ENCODE results near the gene SLC1A2. TPM values are rescaled to one million over a fixed set of nuclear protein-coding genes. Genes with fewer than 3 reads are reported as not detected.
A peak's percentile ranks its signal among the peaks of the same experiment; 100 is the strongest.

The SLC1A2 gene
- total RNA-seq, 2 experiments from 2014 or later = not detected

DNA sequence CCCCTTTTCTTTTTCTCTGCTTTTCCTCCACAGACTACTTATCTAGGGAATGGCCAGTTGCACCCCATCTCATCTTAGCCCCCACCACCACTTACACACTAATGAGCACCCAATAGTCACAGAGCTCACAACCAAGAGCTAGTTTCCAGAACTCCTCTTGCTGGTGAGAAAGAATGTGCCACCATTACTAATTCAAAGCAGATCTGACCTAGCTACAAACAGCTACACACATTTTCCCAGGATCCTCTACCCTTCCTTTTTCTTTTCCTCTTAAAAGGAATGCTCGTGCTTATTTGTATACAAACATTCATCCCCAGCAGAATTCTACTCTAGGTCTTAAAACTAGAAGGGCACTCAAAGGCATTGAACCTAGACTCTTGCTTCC is 143.6 kb downstream of the SLC1A2 start:
- peaks cover 8% of the 10 kb centered on the region for H3K36me3 Mint-ChIP-seq (ENCODE audit: low read depth)
- peaks cover 2% of the 10 kb centered on the region for H3K27me3 Mint-ChIP-seq
- DNase-seq = no peak
- no peak overlapping the region for H3K27ac Mint-ChIP-seq
- H3K4me3 Mint-ChIP-seq = no peak overlapping the region
- CTCF ChIA-PET = interaction anchor here (0.6 to 1.2 kb wide), 4 partner anchors 19 to 367 kb away, joined by 3 to 4 read pairs (median 4); no protein-coding TSS in a partner anchor
- POLR2A ChIA-PET = no interaction called here
- H3K4me1 Mint-ChIP-seq = peaks cover 38% of the 10 kb centered on the region
- peaks cover 13% of the 10 kb centered on the region for H3K9me3 Mint-ChIP-seq

DNA sequence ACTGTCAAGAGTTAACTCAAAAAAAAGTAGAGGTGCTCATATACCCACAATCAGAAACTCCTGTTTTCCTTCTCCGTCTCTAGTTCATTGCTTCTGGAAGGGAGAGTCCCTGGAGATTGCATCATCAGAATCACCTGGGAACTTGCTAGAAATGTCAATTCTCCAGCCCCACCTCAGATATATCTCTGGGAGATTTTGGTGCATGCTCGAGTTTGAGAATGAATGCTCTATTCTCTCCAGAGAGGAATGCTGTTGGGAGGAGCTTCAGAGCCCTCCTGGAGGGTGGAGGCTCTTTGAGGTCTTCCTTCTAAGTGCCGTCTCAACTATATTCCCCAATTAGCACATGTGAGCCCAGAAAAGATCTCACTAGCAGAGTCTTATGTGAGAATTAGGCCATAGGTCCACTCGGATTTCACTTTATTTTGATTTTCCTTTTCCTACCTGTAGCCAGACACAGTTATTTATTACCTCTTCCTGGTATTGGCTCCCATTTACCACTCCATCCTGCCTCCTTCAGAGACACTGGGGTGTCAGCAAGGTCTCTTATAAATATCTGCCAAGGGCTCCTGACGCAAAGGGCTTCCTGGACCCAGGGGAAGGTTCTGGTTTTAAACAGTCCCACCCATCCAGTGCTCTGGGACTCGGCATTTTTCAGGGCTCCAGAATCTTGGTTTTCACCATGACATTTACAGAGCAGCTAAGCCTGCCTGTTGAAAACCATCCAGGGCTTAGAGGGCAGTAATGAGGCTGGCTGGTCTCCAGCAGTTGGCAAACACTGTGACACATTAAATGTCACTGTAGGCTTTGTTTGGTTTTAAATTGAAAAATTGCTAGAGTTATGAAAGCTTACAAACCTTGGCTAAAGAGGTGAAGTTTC is 144.2 kb downstream of the SLC1A2 start:
- DNase-seq = no peak
- H3K4me1 Mint-ChIP-seq = peaks cover 38% of the 10 kb centered on the region
- H3K4me3 Mint-ChIP-seq = no peak overlapping the region
- H3K36me3 Mint-ChIP-seq (ENCODE audit: low read depth) = peaks cover 11% of the 10 kb centered on the region
- CTCF ChIA-PET = interaction anchor here (0.6 to 1.2 kb wide), 3 partner anchors 18 to 368 kb away, joined by 3 to 4 read pairs (median 4); no protein-coding TSS in a partner anchor
- POLR2A ChIA-PET = no interaction called here
- peaks cover 2% of the 10 kb centered on the region for H3K27me3 Mint-ChIP-seq
- H3K27ac Mint-ChIP-seq = no peak overlapping the region
- H3K9me3 Mint-ChIP-seq = peaks cover 13% of the 10 kb centered on the region

DNA sequence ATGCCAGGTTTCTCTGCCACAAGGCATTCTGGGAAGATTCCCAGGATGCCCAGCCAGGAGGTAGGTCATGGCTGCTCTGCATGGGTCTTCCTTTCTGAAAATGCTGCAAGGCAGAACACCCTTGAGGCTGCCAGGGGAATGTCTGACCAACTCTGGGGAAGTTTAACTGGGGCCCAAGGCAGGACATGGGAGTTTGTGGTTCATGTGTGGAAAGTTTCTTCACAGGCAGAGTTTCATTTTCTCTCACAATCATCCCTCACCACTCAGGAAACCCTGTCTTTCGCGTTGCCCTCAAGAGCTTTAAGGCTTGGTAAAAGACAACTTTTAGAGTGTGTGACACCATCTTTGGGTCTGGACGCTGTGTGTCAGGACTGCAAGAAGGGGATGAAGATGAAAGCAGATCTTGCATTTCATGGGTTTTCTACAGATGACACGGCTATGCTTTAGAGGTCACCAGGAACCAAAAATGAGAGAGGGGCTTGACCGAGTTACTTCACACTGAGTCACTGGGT is 146.9 kb downstream of the SLC1A2 start:
- Mint-ChIP-seq H3K36me3 (ENCODE audit: low read depth) (peaks cover 11% of the 10 kb centered on the region), H3K4me3 (peak overlapping the region; percentile 14), H3K4me1 (peaks cover 38% of the 10 kb centered on the region), H3K9me3 (peaks cover 10% of the 10 kb centered on the region), H3K27me3 (peaks cover 2% of the 10 kb centered on the region), H3K27ac (peak overlapping the region; percentile 91)
- CTCF ChIA-PET = interaction anchor here (1.0 to 2.0 kb wide), 3 partner anchors 8 to 10 kb away, joined by 3 to 8 read pairs (median 6); no protein-coding TSS in a partner anchor
- peak; percentile 53 for DNase-seq
- POLR2A ChIA-PET = no interaction called here

DNA sequence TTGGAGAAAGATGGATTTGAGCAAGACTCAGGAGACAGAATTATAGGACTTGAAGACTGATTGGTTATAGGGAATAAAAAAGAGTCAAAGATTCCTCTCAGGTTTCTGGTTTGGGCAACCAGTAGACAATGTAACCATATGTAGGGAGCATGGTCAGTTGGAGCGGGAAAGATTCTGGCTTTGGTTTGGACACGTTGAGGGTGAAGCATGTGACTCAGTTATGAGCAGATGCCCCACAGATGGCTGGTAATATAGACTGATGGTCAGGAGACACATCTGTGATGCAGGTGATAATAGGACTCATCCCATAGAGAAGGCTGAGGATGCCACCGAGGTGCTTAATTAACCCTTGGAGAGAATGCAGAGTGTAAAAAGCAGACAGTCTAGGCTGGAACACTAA is 148.3 kb downstream of the SLC1A2 start:
- Mint-ChIP-seq H3K27ac (no peak overlapping the region), H3K4me3 (no peak overlapping the region), H3K36me3 (ENCODE audit: low read depth) (peaks cover 11% of the 10 kb centered on the region), H3K27me3 (peaks cover 5% of the 10 kb centered on the region), H3K9me3 (peaks cover 8% of the 10 kb centered on the region), H3K4me1 (peaks cover 34% of the 10 kb centered on the region)
- CTCF ChIA-PET = no interaction called here
- POLR2A ChIA-PET = no interaction called here
- DNase-seq = no peak

DNA sequence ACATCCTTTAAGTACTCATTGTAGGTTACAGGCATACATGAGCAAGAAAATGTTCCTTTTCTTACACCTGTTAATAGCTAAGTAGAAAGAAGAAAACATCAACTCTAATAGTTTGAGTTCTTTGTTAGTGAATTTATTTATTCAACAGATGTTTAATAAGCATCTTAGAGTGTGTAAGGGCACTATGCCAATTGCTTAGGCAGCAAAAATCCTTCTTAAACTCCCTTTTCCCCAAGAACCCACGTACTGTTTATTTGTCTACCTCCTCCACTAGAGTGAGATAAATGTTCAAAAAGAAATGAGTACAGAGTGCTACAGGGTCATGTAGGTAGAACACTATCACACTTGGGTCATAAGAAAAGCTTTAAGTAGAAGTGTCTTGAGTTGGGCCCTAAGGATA is 149.0 kb downstream of the SLC1A2 start:
- ChIA-PET POLR2A (no interaction called here), CTCF (no interaction called here)
- no peak overlapping the region for H3K4me3 Mint-ChIP-seq
- H3K4me1 Mint-ChIP-seq = peaks cover 30% of the 10 kb centered on the region
- peaks cover 5% of the 10 kb centered on the region for H3K27me3 Mint-ChIP-seq
- H3K36me3 Mint-ChIP-seq (ENCODE audit: low read depth) = peaks cover 11% of the 10 kb centered on the region
- H3K9me3 Mint-ChIP-seq = peaks cover 8% of the 10 kb centered on the region
- H3K27ac Mint-ChIP-seq = no peak overlapping the region
- DNase-seq = no peak

DNA sequence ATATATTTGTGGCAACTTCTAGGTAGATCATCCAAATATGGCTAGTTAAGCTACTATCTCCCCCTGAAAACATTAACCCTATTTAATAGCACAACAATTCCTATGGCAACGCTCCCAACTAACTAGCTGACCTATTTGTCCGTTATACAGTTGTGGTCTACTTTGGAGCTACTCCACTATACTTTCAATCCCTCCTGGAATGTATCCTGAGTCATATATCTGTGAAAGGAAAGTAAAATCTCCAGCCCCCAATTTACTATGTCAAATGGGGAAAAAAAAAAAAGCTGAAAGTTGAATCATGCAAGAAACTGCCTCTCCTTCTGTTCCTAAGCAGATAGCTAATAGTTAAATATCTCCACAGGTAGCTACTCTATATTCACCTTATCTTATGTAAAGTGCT is 151.9 kb downstream of the SLC1A2 start:
- Mint-ChIP-seq H3K27ac (no peak overlapping the region), H3K4me3 (no peak overlapping the region), H3K36me3 (ENCODE audit: low read depth) (peaks cover 11% of the 10 kb centered on the region), H3K9me3 (peaks cover 8% of the 10 kb centered on the region), H3K4me1 (peaks cover 13% of the 10 kb centered on the region), H3K27me3 (peaks cover 3% of the 10 kb centered on the region)
- POLR2A ChIA-PET = no interaction called here
- CTCF ChIA-PET = interaction anchor here (0.6 to 0.7 kb wide), 2 partner anchors 11 to 1408 kb away, joined by 3 to 5 read pairs; no protein-coding TSS in a partner anchor
- no peak for DNase-seq

DNA sequence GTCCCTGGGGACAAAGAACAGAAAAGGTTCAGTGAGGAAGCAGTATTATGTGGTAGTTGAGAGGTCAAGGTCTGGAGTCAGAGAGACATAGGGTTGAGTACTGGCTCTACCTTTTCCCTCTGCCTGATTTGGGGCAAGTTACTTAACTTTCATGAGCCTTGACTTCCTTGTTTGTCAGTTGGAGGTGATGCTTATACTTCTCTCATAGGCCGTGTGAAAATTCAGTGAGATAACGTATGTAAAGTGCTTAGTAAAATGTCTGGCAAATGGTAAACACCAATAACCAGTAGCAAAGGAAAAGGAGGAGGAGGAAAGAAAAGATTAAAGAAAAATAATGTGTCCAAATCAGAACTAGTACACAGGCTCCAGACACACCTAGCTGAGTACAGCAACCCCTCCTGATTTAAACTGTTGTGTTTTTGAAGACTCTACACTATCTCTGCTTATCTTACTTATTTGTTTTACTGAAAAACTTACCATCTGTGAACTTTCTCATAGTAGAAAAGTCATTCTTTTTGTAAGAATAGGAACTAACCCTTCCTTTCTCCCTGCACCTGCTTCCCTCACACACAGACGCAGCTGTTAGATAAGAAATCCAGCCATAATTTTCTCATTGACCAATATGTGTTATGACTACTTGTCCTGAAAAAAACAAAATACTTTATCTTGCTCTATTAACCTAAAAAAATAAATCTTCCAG is 153.5 kb downstream of the SLC1A2 start:
- Mint-ChIP-seq H3K4me3 (no peak overlapping the region), H3K9me3 (no peaks in the 10 kb centered on the region), H3K4me1 (no peaks in the 10 kb centered on the region), H3K36me3 (ENCODE audit: low read depth) (peaks cover 4% of the 10 kb centered on the region), H3K27me3 (peaks cover 8% of the 10 kb centered on the region), H3K27ac (no peak overlapping the region)
- ChIA-PET CTCF (interaction anchor here (0.5 kb wide), 1 partner anchor 599 kb away, joined by 4 read pairs; no protein-coding TSS in a partner anchor), POLR2A (no interaction called here)
- no peak for DNase-seq

DNA sequence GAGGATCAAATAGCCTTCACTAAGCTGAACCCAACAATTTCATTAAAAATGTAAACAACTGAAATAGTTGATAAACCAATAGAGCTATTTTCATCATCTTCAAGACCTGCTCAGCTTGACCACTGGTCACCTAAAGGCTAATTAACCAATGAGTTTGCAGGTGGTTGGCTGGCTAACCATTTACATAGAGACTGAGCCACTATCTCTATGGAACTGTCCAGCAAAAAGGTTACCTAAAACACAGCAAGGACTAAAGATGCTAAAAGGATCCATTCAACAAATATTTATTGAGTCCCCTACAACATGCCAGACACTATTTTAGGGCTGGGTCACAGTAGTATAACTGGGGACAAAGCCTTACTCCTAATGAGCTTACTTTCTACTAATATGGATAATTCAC is 156.6 kb downstream of the SLC1A2 start:
- H3K4me1 Mint-ChIP-seq = peaks cover 7% of the 10 kb centered on the region
- peaks cover 21% of the 10 kb centered on the region for H3K27me3 Mint-ChIP-seq
- peaks cover 2% of the 10 kb centered on the region for H3K9me3 Mint-ChIP-seq
- no peaks in the 10 kb centered on the region for H3K36me3 Mint-ChIP-seq (ENCODE audit: low read depth)
- no peak for DNase-seq
- no peak overlapping the region for H3K4me3 Mint-ChIP-seq
- POLR2A ChIA-PET = no interaction called here
- H3K27ac Mint-ChIP-seq = no peak overlapping the region
- CTCF ChIA-PET = interaction anchor here (1.0 to 1.6 kb wide), 2 partner anchors 11 to 24 kb away, joined by 3 to 8 read pairs; no protein-coding TSS in a partner anchor

DNA sequence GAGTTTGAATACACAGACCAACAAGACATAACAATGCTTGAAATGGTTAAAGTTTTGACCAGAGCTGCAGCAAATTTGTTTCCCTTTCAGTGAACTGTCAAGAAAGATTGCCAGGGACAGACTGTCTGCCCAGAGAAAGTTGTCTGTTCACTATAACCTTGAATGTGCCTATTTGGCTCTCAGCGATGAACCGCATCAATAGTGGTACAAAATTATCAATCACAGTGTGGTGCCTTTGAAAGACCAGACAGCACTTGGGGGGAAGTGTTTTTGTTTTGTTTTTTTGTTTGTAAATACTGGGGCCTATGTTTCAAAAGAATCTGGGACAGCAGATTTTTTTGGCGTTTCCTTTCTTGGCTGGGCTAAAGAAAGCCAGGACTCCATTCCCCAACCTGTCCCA is 157.3 kb downstream of the SLC1A2 start:
- Mint-ChIP-seq H3K36me3 (ENCODE audit: low read depth) (no peaks in the 10 kb centered on the region), H3K4me3 (no peak overlapping the region), H3K27me3 (peaks cover 21% of the 10 kb centered on the region), H3K4me1 (peaks cover 13% of the 10 kb centered on the region), H3K27ac (no peak overlapping the region), H3K9me3 (peaks cover 2% of the 10 kb centered on the region)
- ChIA-PET CTCF (interaction anchor here (1.0 to 1.6 kb wide), 3 partner anchors 11 to 23 kb away, joined by 3 to 8 read pairs (median 3); no protein-coding TSS in a partner anchor), POLR2A (no interaction called here)
- no peak for DNase-seq

DNA sequence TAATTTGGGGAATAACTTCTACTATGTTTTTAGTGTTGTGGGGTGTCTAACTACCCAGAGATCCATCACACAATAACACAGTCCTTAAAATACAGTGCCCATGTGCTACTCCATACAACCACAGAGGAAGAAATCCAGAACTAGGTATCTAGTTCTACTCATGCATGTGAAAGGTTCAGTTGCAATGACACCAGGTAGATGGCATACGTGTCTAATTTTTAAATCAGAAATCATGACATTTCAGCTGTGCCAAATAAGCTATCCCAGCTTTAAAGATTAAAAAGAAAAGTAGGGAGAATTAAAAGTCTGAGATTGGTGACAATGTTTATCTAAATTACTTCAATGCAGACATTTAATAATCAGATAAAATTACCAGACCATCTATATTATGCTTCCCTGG is 158.2 kb downstream of the SLC1A2 start:
- Mint-ChIP-seq H3K27ac (no peak overlapping the region), H3K4me1 (peaks cover 21% of the 10 kb centered on the region)

DNA sequence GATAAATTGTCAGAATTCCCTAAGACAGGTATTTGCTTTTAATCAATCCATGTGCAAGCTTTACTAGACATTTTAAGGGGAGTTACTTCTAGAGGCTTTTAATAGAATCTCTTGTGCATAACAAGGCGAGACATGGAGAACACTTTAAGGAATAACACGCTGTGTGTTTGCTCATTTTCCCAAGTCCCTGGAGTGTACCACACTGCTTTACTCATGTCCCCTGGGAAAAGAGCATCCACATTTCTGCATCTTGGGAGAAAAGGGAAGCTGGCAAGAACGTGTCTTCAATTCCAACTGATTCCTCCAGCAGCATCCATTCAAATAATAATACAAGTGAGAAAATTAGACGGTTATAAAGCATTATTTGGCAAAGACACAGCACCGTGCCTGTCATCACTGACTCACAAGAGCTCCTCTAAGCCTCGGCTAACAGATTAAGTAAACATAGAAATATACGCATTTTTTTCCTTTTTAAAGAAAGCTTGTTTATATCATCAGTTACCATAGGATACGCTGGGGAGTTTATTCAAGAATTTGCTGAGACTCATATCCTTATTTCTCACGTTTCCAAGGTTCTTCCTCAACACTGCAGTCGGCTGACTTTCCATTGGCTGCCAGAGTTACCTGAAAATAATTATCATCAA is 158.9 kb downstream of the SLC1A2 start:
- Mint-ChIP-seq H3K9me3 (peaks cover 2% of the 10 kb centered on the region), H3K4me1 (peaks cover 26% of the 10 kb centered on the region), H3K27ac (no peak overlapping the region), H3K4me3 (no peak overlapping the region), H3K27me3 (peaks cover 18% of the 10 kb centered on the region), H3K36me3 (ENCODE audit: low read depth) (peaks cover 2% of the 10 kb centered on the region)
- ChIA-PET CTCF (interaction anchor here (0.6 to 0.8 kb wide), 2 partner anchors 101 to 216 kb away, joined by 3 read pairs; no protein-coding TSS in a partner anchor), POLR2A (no interaction called here)
- no peak for DNase-seq

More for the DNA sequence above, 158.2 kb downstream of the SLC1A2 start:
- ChIA-PET CTCF (interaction anchor here (0.6 to 1.0 kb wide), 3 partner anchors 12 to 217 kb away, joined by 3 read pairs; no protein-coding TSS in a partner anchor), POLR2A (no interaction called here)
- Mint-ChIP-seq H3K27me3 (peaks cover 18% of the 10 kb centered on the region), H3K36me3 (ENCODE audit: low read depth) (peaks cover 2% of the 10 kb centered on the region), H3K4me3 (no peak overlapping the region), H3K9me3 (peaks cover 2% of the 10 kb centered on the region)
- DNase-seq = no peak

DNA sequence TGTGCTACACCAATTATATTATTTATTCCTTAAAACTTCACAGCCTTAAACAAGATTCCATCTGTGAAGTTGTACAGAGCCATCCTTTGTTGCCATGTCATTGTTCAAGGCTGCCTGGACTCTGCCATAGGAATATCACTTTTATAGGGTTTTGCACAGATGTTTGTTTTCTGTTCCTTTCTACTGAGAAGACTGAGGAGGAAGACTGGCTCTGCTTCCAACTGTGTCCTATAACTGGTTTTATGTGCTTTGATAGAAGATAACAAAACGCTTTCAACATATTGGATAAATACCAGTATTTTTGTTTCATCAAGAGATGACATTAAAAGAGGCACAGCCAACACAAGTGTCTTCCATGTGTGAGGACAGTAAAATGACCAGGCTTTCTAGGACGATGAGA is 159.8 kb downstream of the SLC1A2 start:
- H3K9me3 Mint-ChIP-seq = peaks cover 5% of the 10 kb centered on the region
- ChIA-PET POLR2A (no interaction called here), CTCF (no interaction called here)
- no peak overlapping the region for H3K27ac Mint-ChIP-seq
- H3K4me1 Mint-ChIP-seq = peaks cover 26% of the 10 kb centered on the region
- no peak for DNase-seq
- peaks cover 18% of the 10 kb centered on the region for H3K27me3 Mint-ChIP-seq
- H3K36me3 Mint-ChIP-seq (ENCODE audit: low read depth) = peaks cover 2% of the 10 kb centered on the region
- no peak overlapping the region for H3K4me3 Mint-ChIP-seq
